Caco-2 (cell line): ENCODE results near the gene CYP2W1. TPM values are rescaled to one million over a fixed set of nuclear protein-coding genes. Genes with fewer than 3 reads are reported as not detected.

Experiments
- BruUV-seq: library from RNA; stranded (reverse); fragments of 400-500 nt; replicated peaks from 2 replicates; lab custom pipeline; 2021; lab: Mats Ljungman, UMichigan
- CTCF ChIA-PET: fragments of 300-600 bp; sonication (Branson Sonifier 250); formaldehyde crosslinking; loops from one replicate; lab custom pipeline; 2022; ENCODE audit warnings: antibody characterized with exemption; lab: Charles Lee
- POLR2A ChIA-PET: fragments of 300-600 bp; sonication (Branson Sonifier 250); formaldehyde crosslinking; loops from one replicate; lab custom pipeline; 2022; ENCODE audit warnings: antibody characterized with exemption; lab: Charles Lee
- DNase-seq, 2 experiments: peaks; one replicate each; pipeline versions ENCODE4 v3.0.0 to v3.0.0-alpha.2; 2020 to 2022
- H3K27me3 ChIP-seq: replicated peaks from 2 replicates; pipeline ENCODE4 v1.6.0; 2011; ENCODE audit warnings: low read length; ENCODE audit not compliant: control insufficient read depth, insufficient read depth
- H3K36me3 ChIP-seq: 2 replicates; pipeline ENCODE4 v1.5.1; 2011; ENCODE audit warnings: low read length; ENCODE audit not compliant: control insufficient read depth, insufficient read depth
- H3K4me1 ChIP-seq: fragments of 250-450 bp; sonication (Bioruptor Pico); 2 replicates; pipeline ENCODE4 v1.5.1; 2020; ENCODE audit warnings: mild to moderate bottlenecking
- H3K4me3 ChIP-seq: 2 replicates; pipeline ENCODE4 v1.5.1; 2011; ENCODE audit warnings: low read depth, mild to moderate bottlenecking, control low read depth, low read length
- H3K9me3 ChIP-seq: fragments of 250-450 bp; sonication (Bioruptor Pico); 2 replicates; pipeline ENCODE4 v1.5.1; 2020; ENCODE audit warnings: mild to moderate bottlenecking, moderate library complexity
- H3K27ac Mint-ChIP-seq: one replicate; pipeline ENCODE4 v1.8.0; 2022; ENCODE audit warnings: mixed read lengths; ENCODE audit not compliant: unreplicated experiment
- H3K27me3 Mint-ChIP-seq: one replicate; pipeline ENCODE4 v1.8.0; 2022; ENCODE audit warnings: mixed read lengths; ENCODE audit not compliant: insufficient read depth, unreplicated experiment
- H3K36me3 Mint-ChIP-seq: one replicate; pipeline ENCODE4 v1.8.0; 2022; ENCODE audit warnings: mild to moderate bottlenecking, mixed read lengths; ENCODE audit not compliant: insufficient read depth, unreplicated experiment
- H3K4me1 Mint-ChIP-seq: one replicate; pipeline ENCODE4 v1.8.0; 2022; ENCODE audit warnings: low read depth, mixed read lengths; ENCODE audit not compliant: unreplicated experiment
- H3K4me3 Mint-ChIP-seq: one replicate; pipeline ENCODE4 v1.8.0; 2022; ENCODE audit warnings: mild to moderate bottlenecking, moderate library complexity, mixed read lengths; ENCODE audit not compliant: unreplicated experiment
- H3K9me3 Mint-ChIP-seq: one replicate; pipeline ENCODE4 v1.8.0; 2022; ENCODE audit warnings: mixed read lengths; ENCODE audit not compliant: unreplicated experiment
- CTCF ChIP-seq, 2 experiments: fragments of 200-600 bp in 1 of 2; IDR thresholded peaks; 1 replicate in 1 of 2; 2 replicates in 1 of 2; pipeline versions ENCODE4 v1.5.1 to v1.8.0; 2011 to 2022; ENCODE audit warnings: antibody characterized with exemption in 1 of 2, control low read depth in 1 of 2, inconsistent platforms in 1 of 2, low read depth in 1 of 2, low read length in 1 of 2, mild to moderate bottlenecking in 1 of 2, moderate library complexity in 1 of 2; ENCODE audit not compliant: insufficient read depth in 1 of 2, severe bottlenecking in 1 of 2, unreplicated experiment in 1 of 2
- intact Hi-C: fragments of 100-400 bp; cut with micrococcal nuclease; formaldehyde crosslinking; loops from one replicate; pipeline ENCODE4 v1.10.0; 2022; ENCODE audit not compliant: unreplicated experiment
- total RNA-seq: library from RNA; stranded (reverse); gene quantifications from 2 replicates; pipeline ENCODE4 v1.2.3, GENCODE V29; 2022

Gene CYP2W1
- total RNA-seq, 1 experiment from 2014 or later = 24.0 TPM

GRCh38 chr7:1022801-1023465 is 40.0 kb downstream of the CYP2W1 start:
- Histone ChIP-seq H3K4me3 (no peak overlapping the region), H3K4me1 (no peaks in the 10 kb centered on the region), H3K36me3 (peaks cover 7% of the 10 kb centered on the region), H3K9me3 (no peaks in the 10 kb centered on the region), H3K27me3 (no peaks in the 10 kb centered on the region)
- no peak for DNase-seq
- ChIA-PET CTCF (no interaction called here), POLR2A (interaction anchor here (0.6 kb wide), 1 partner anchor 48 kb away, joined by 3 read pairs; no protein-coding TSS in a partner anchor)
- no peak for TF ChIP-seq CTCF (IDR thresholded peaks at IDR 0.05; ENCODE audit: insufficient read depth in 1 of 2, low read depth in 1 of 2, low read length in 1 of 2, severe bottlenecking in 1 of 2, unreplicated experiment in 1 of 2)
- intact Hi-C loops = no loop called here
- peaks cover 38% of the 10 kb centered on the region for H3K36me3 Mint-ChIP-seq
- H3K4me3 Mint-ChIP-seq = no peak overlapping the region
- no peaks in the 10 kb centered on the region for H3K27me3 Mint-ChIP-seq
- no peaks in the 10 kb centered on the region for H3K4me1 Mint-ChIP-seq
- H3K27ac Mint-ChIP-seq = peak overlapping the region; percentile 75
- BruUV-seq = no TSS peak
- H3K9me3 Mint-ChIP-seq = no peaks in the 10 kb centered on the region

GRCh38 chr7:1024331-1024841 is 41.4 kb downstream of the CYP2W1 start:
- no peak for TF ChIP-seq CTCF (IDR thresholded peaks at IDR 0.05; ENCODE audit: insufficient read depth in 1 of 2, low read depth in 1 of 2, low read length in 1 of 2, severe bottlenecking in 1 of 2, unreplicated experiment in 1 of 2)
- Histone ChIP-seq H3K36me3 (peaks cover 7% of the 10 kb centered on the region), H3K4me1 (peaks cover 6% of the 10 kb centered on the region), H3K4me3 (no peak overlapping the region), H3K9me3 (no peaks in the 10 kb centered on the region), H3K27me3 (no peaks in the 10 kb centered on the region)
- Mint-ChIP-seq H3K4me1 (no peaks in the 10 kb centered on the region), H3K4me3 (no peak overlapping the region), H3K27ac (no peak overlapping the region), H3K36me3 (peaks cover 46% of the 10 kb centered on the region), H3K9me3 (no peaks in the 10 kb centered on the region), H3K27me3 (no peaks in the 10 kb centered on the region)
- intact Hi-C loops = no loop called here
- BruUV-seq = no TSS peak
- no peak for DNase-seq
- ChIA-PET POLR2A (no interaction called here), CTCF (no interaction called here)

- no peak overlapping the region for H3K4me3 ChIP-seq
- no peak overlapping the region for H3K4me3 Mint-ChIP-seq
- H3K9me3 Mint-ChIP-seq = no peaks in the 10 kb centered on the region
- no TSS peak for BruUV-seq
- intact Hi-C loops = no loop called here
- TF ChIP-seq CTCF (IDR thresholded peaks at IDR 0.05; ENCODE audit: insufficient read depth in 1 of 2, low read depth in 1 of 2, low read length in 1 of 2, severe bottlenecking in 1 of 2, unreplicated experiment in 1 of 2) = no peak
- peaks cover 7% of the 10 kb centered on the region for H3K36me3 ChIP-seq
- CTCF ChIA-PET = no interaction called here
- no peaks in the 10 kb centered on the region for H3K27me3 ChIP-seq
- POLR2A ChIA-PET = no interaction called here
- H3K27me3 Mint-ChIP-seq = no peaks in the 10 kb centered on the region
- no peaks in the 10 kb centered on the region for H3K9me3 ChIP-seq
- no peaks in the 10 kb centered on the region for H3K4me1 Mint-ChIP-seq
- H3K4me1 ChIP-seq = peaks cover 11% of the 10 kb centered on the region
- DNase-seq = no peak
- H3K27ac Mint-ChIP-seq = no peak overlapping the region
- H3K36me3 Mint-ChIP-seq = peaks cover 42% of the 10 kb centered on the region
Measured at GRCh38 chr7:1024876-1025742, 42.1 kb downstream of the CYP2W1 start.
